Right atrium auricular region (tissue), 2 donors: ENCODE measurements around the gene CPED1. TPM values are rescaled to one million over a fixed set of nuclear protein-coding genes. Genes with fewer than 3 reads are reported as not detected.

Experiments
- DNase-seq: peaks from one replicate; pipeline ENCODE4 v3.0.0-alpha.2; 2019; ENCODE audit warnings: low spot score
- H3K27ac ChIP-seq, 2 donors: fragments of 200-600 bp; sonication (generic); 1 replicate in 1 of 2; 2 replicates in 1 of 2; pipeline ENCODE4 v1.5.1; 2016 to 2019
- H3K27me3 ChIP-seq, 2 donors: fragments of 200-600 bp; sonication (generic); one replicate each; pipeline versions ENCODE4 v1.5.1 to v1.6.0; 2017 to 2019
- H3K36me3 ChIP-seq: fragments of 200-600 bp; sonication (generic); one replicate; pipeline ENCODE4 v1.5.1; 2016
- H3K4me1 ChIP-seq, 2 donors: fragments of 200-600 bp; sonication (generic); one replicate each; pipeline versions ENCODE4 v1.5.1 to v1.6.0; 2017 to 2019
- H3K4me3 ChIP-seq, 2 donors: fragments of 200-600 bp; sonication (generic); 1 replicate in 1 of 2; 2 replicates in 1 of 2; pipeline ENCODE4 v1.5.1; 2017 to 2019; ENCODE audit warnings: mild to moderate bottlenecking in 1 of 2, moderate library complexity in 1 of 2
- H3K9me3 ChIP-seq, 2 donors: fragments of 200-600 bp; sonication (generic); one replicate each; pipeline ENCODE4 v1.5.1; 2019
- CTCF ChIP-seq, 2 donors: fragments of 200-600 bp; sonication (generic); IDR thresholded peaks; one replicate each; pipeline ENCODE4 v1.5.1; 2019; ENCODE audit warnings: antibody characterized with exemption in 2 of 2
- total RNA-seq, 2 donors: library from RNA; depleted of rRNA; stranded (reverse); fragments of >200 nt; gene quantifications; one replicate each; pipeline ENCODE4 v1.1.0, GENCODE V29; 2016

CPED1 gene
- total RNA-seq, 2 donors from 2014 or later, result 13.8 to 19.0 TPM

GRCh38 chr7:121083790-121084251 is 95.3 kb downstream of the CPED1 start:
- H3K36me3 ChIP-seq, result no peaks in the 10 kb centered on the region
- no peak for TF ChIP-seq CTCF (IDR thresholded peaks at IDR 0.05)

GRCh38 chr7:121084256-121084655 is 95.7 kb downstream of the CPED1 start:
- H3K36me3 ChIP-seq, result no peaks in the 10 kb centered on the region
- no peaks in the 10 kb centered on the region for H3K27me3 ChIP-seq
- TF ChIP-seq CTCF (IDR thresholded peaks at IDR 0.05), result no peak
- H3K4me1 ChIP-seq, result peaks cover 0 to 23% of the 10 kb centered on the region in 2 donors
- peak overlapping the region in 1 of 2 donors; percentile 84 for H3K27ac ChIP-seq
- no peaks in the 10 kb centered on the region for H3K9me3 ChIP-seq
- H3K4me3 ChIP-seq, result no peak overlapping the region
- no peak for DNase-seq

More at GRCh38 chr7:121083790-121084251, 95.3 kb downstream of the CPED1 start:
- DNase-seq, result no peak
- H3K4me3 ChIP-seq, result no peak overlapping the region
- H3K4me1 ChIP-seq, result peaks cover 0 to 23% of the 10 kb centered on the region in 2 donors
- no peaks in the 10 kb centered on the region for H3K9me3 ChIP-seq
- H3K27ac ChIP-seq, result peak overlapping the region in 1 of 2 donors; percentile 84
- H3K27me3 ChIP-seq, result no peaks in the 10 kb centered on the region

GRCh38 chr7:121084748-121085336 is 96.3 kb downstream of the CPED1 start:
- peak overlapping the region; percentile 66 to 84 for H3K27ac ChIP-seq
- no peak for TF ChIP-seq CTCF (IDR thresholded peaks at IDR 0.05)
- no peaks in the 10 kb centered on the region for H3K36me3 ChIP-seq
- peaks cover 0 to 23% of the 10 kb centered on the region in 2 donors for H3K4me1 ChIP-seq
- H3K9me3 ChIP-seq, result no peaks in the 10 kb centered on the region
- DNase-seq, result no peak
- H3K4me3 ChIP-seq, result no peak overlapping the region
- no peaks in the 10 kb centered on the region for H3K27me3 ChIP-seq

GRCh38 chr7:121085922-121086321 is 97.4 kb downstream of the CPED1 start:
- no peaks in the 10 kb centered on the region for H3K27me3 ChIP-seq
- H3K27ac ChIP-seq, result peak overlapping the region; percentile 66 to 84
- DNase-seq, result no peak
- H3K9me3 ChIP-seq, result no peaks in the 10 kb centered on the region
- H3K4me1 ChIP-seq, result peaks cover 0 to 23% of the 10 kb centered on the region in 2 donors
- no peak for TF ChIP-seq CTCF (IDR thresholded peaks at IDR 0.05)
- H3K36me3 ChIP-seq, result no peaks in the 10 kb centered on the region
- no peak overlapping the region for H3K4me3 ChIP-seq

GRCh38 chr7:121088870-121089269 is 100.4 kb downstream of the CPED1 start:
- Histone ChIP-seq H3K27me3 (no peaks in the 10 kb centered on the region), H3K9me3 (no peaks in the 10 kb centered on the region), H3K27ac (no peak overlapping the region), H3K36me3 (no peaks in the 10 kb centered on the region), H3K4me3 (no peak overlapping the region), H3K4me1 (peaks cover 0 to 23% of the 10 kb centered on the region in 2 donors)
- no peak for TF ChIP-seq CTCF (IDR thresholded peaks at IDR 0.05)
- DNase-seq, result no peak

GRCh38 chr7:121094829-121095228 is 106.3 kb downstream of the CPED1 start:
- H3K4me3 ChIP-seq, result no peak overlapping the region
- no peaks in the 10 kb centered on the region for H3K4me1 ChIP-seq
- no peak for DNase-seq
- H3K27ac ChIP-seq, result no peak overlapping the region
- no peak for TF ChIP-seq CTCF (IDR thresholded peaks at IDR 0.05)
- no peaks in the 10 kb centered on the region for H3K27me3 ChIP-seq
- H3K9me3 ChIP-seq, result no peaks in the 10 kb centered on the region
- peaks cover under 1% of the 10 kb centered on the region for H3K36me3 ChIP-seq
